ENCODE measurements around the gene NME2.

- TF ChIP-seq POLR2A (IDR thresholded peaks at IDR 0.05; ENCODE audit: low read depth, low read length): no peak
- no peak for TF ChIP-seq POLR2AphosphoS5 (IDR thresholded peaks at IDR 0.05; ENCODE audit: low read depth, low read length)
- TF ChIP-seq TAF1 (IDR thresholded peaks at IDR 0.05; ENCODE audit: low read depth, low read length): no peak
- no peak for TF ChIP-seq POU2F2 (IDR thresholded peaks at IDR 0.05; ENCODE audit: low read depth, low read length)
- TF ChIP-seq SPI1 (IDR thresholded peaks at IDR 0.05; ENCODE audit: low read depth, low read length): no peak
Observed at GRCh38 chr17:51124640-51125503, 41.3 kb upstream of the NME2 start.
